Prostate gland (tissue), 2 donors: ENCODE data around the gene SUN1.

Experiments used
- CTCF ChIP-seq, 4 experiments: fragments of 200-600 bp in 2 of 4; fragments of 450-650 bp in 2 of 4; sonication (generic) in 2 of 4; IDR thresholded peaks; 1 replicate in 3 of 4; 2 replicates in 1 of 4; pipeline ENCODE4 v1.5.1; 2016 to 2019; ENCODE audit warnings: antibody characterized with exemption in 4 of 4, mild to moderate bottlenecking in 2 of 4, moderate library complexity in 2 of 4
- POLR2AphosphoS5 ChIP-seq: sonication (generic); formaldehyde crosslinking; IDR thresholded peaks from one replicate; pipeline ENCODE4 v1.6.1; 2017; ENCODE audit warnings: antibody characterized with exemption

GRCh38 chr7:855686-856369, 23.6 kb downstream of the SUN1 start:
- no peak for TF ChIP-seq POLR2AphosphoS5
- TF ChIP-seq CTCF (IDR thresholded peaks at IDR 0.05): no peak
